Measurements from ENCODE around the gene PNPLA2.
A peak's percentile ranks its signal among the peaks of the same experiment; 100 is the strongest.

The PNPLA2 gene

DNA sequence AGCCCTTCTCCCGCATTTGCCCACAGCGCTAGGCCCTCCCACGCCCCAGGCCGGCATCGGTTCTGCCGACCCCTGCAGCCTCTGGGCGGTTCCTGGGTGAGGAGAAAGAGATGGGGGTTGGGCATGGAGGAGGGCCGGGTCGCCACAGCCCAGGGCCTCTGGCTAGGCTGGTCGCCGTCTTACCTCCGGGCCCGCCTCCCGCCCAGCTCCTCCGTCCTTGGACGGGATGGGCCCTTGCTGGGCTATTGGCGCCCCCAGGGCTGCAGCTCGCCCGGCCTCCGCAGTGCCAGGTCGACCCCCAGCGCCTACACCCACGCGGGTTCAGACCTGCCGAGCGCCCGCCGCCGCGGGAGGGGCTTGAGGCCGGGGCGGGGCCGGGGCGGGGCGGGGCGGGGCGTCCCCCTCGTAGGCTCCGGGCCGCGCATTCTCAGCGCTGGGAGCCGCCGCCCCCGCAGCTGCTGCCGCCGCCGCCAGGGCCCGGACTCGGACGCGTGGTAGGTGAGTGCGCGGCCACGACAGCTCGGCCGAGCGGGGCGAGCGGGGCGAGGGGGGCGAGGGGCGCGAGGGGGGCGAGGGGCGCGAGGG, 13.9 kb downstream of the PNPLA2 start, which contains the start of gene CD151:
Gene CD151 (plus strand): TSS at position 424 of the 585 bp plus-strand sequence. CDS start 3,118 bp downstream, outside the sequence.
- peak; percentile 17 for DNase-seq

- DNase-seq, result no peak
These were observed 14.5 kb downstream of the PNPLA2 start for GRCh38 chr11:833114-833791.

DNA sequence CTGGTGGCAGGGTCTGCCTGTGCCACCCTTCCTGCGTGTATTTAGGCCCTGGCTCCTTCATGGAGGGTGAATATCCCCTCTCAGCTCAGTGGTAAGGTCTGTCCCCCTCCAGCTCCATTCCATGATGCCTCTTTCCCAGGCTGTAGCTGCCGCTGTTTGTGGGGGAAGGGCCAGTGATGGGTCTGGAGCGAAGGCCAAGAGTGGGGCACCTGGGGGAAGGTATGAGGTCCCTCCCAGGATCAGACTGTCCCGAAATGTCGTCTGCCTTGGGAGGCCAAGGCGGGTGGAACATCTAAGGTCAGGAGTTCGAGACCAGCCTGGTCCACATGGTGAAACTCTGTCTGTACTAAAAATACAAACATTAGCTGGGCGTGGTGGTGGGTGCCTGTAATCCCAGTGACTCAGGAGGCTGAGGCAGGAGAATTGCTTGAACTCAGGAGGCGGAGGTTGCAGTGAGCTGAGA, 15.2 kb downstream of the PNPLA2 start:
- no peak for DNase-seq

DNA sequence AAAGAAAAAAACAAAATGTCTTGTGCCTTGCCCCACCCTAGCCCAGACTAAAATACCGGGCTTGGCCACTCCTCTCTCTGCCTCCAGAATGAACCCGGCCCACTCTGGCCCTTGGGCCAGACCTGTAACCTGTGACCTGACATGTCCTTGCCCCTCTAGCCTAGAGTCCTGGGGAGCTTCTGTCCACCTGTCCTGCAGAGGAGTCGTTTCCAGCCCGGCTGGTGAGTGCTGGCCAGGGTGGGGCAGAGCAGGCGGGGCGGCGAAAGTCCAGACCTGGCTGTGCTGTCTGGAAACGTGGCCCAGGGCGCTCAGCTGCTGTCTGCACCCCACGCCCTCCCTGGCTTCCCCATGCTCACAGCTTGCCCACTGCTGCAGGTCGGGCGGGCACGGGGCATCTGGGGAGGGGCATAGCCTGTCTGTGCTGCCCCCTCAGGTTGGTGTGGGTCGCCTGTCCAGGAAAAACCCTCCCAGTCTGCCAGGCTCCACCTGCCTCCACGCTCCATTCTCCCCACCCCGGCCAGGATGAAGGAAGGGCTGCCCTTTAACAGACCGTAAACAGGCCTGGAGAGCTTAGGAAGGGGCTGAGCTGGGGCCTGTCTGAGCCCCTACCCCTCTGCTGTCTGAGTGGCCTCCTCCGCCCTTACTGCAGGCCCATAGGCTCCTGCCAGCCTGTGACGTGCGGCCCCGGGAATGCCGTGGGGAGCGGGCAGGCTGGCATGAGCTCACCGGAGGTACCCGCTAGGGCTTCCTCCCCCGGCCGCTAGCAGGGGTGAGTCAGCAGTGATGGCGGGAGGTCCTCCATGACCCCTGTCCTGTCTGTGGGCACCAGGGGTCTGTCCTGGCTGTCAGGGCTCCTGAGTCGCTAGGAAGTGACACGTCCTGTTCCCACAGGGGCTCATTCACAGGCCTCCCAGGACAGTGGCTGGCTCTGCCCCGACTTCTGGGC, 15.9 kb downstream of the PNPLA2 start:
- no peak for DNase-seq

- no peak for DNase-seq
These were observed 17.6 kb downstream of the PNPLA2 start for GRCh38 chr11:836274-836673.

GRCh38 chr11:836700-837099, 18.0 kb downstream of the PNPLA2 start:
- DNase-seq, result no peak

DNA sequence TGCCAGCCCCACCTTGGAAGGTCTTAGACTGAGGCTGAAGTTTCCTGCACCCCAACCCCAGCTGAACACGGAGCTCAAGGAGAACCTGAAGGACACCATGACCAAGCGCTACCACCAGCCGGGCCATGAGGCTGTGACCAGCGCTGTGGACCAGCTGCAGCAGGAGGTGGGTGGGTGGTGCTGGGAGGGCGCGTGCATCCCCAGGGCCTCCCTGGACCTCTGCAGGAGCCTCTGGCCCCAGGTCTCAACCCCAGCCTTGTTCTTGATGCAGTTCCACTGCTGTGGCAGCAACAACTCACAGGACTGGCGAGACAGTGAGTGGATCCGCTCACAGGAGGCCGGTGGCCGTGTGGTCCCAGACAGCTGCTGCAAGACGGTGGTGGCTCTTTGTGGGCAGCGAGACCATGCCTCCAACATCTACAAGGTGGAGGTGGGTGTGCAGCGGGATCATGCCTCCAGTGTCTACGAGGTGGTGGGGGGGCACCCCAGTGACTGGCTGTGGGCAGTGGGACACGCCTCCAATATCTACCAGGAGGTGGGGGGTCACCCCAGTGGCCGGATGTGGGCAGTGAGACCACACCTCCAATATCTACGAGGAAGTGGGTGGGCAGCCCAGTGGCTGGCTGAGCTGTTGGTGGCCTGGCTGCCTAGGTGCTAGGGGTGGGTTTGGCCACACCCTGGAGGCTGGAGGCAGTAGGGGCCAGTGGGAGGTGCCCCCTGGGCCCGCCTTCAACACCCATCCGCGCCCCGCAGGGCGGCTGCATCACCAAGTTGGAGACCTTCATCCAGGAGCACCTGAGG, 18.7 kb downstream of the PNPLA2 start:
- DNase-seq, result no peak

- DNase-seq, result no peak
These were observed 19.2 kb downstream of the PNPLA2 start for GRCh38 chr11:837990-838307.

DNA sequence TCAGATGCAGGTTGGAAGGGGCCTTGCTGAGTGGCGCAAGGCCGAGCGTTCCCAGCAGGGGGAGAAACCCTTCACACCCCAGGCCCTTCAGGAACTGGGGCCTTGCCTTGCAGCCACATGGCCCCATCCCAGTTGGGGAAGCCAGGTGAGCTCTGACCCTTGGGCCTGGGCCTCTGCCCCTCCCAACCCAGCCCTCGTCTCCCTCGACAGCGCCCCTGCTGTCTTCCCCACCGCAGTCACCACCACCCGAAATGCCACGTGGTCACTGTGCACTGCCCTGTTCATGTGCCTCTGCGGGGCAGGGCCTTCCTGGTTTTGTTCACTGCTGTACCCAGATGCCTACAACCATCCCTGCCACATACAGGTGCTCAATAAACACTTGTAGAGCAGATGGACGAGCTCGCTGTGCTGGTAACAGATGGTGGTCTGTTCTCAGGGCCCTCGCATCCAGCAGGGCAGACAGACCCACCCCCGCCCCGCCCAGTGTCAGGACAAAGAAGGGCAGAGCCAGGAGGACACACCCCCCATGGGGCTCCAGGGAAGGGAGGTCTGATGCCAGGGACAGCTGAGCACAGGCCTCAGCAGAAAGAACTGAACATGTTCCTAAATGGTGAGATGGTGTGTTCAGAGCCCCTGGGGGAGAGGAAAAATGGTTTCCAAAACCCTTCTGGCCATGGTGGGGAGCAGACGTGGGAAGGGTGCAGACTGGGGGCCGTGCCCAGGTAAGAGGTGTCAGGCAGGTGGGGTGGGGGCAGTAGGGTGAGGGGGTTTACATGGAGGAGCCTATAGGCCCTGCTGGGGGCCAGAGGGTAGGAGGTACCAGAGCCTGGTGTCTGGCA, 19.9 kb downstream of the PNPLA2 start:
- DNase-seq, result no peak

- DNase-seq, result no peak
These were observed 20.5 kb downstream of the PNPLA2 start for GRCh38 chr11:839280-839623.

- DNase-seq, result no peak
These were observed 21.3 kb downstream of the PNPLA2 start for GRCh38 chr11:839875-840617.

- no peak for DNase-seq
These were observed 23.3 kb downstream of the PNPLA2 start for GRCh38 chr11:841981-842369.

- peak; percentile 92 for DNase-seq
These were observed 23.8 kb downstream of the PNPLA2 start, which contains the start of the genes POLR2L and TSPAN4 for GRCh38 chr11:842370-843002. Gene POLR2L (minus strand): TSS chr11:842529. CDS start chr11:842508, 21 bp downstream. Gene TSPAN4 (plus strand): TSS chr11:842852. CDS start chr11:850305, 7,453 bp downstream.

GRCh38 chr11:843086-843734, 24.5 kb downstream of the PNPLA2 start:
- no peak for DNase-seq

DNA sequence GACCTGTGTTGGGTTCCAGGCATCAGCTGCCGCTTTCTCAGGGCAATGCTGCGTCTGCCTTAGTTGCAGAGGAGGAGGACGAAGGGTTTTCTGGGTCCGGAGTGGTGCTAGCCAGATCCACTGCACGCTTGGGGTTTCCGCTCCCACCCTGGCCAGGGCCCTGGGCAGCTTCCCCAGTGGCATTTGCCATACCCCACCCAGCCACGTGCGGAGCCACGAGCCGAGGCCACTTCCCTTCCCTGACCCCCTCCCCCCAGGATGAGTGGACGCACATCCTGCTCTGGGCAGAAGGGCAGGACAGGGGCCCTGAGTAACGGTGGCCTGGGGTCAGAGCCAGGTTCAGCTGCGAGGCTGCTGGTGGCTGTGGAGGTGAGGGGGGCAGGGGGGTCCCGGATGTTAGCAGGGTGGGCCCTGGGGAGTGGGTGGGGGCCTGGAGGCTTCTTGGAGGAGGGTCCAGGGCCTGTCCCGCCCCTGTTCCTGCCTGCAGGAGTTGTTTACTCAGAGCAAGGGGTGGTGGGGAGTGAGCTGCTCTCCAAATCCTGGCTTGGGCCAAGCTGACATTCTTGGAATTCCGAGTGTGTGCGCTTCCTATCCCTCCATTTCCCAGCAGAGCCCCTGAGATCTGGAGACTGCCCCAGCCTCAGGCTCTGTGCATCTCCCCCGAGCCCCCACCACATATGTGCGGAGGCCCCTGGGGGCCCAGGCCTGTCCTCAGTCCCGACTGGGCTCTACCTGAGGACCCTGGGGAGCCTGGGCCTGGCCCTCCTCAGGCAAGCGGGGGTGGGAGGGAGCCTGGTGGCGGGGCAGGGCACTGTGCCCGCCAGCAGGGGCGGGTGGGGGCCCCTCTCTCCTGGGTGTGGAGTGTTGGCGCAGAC, 25.3 kb downstream of the PNPLA2 start:
- no peak for DNase-seq

- no peak for DNase-seq
These were observed 26.3 kb downstream of the PNPLA2 start for GRCh38 chr11:844693-845644.

DNA sequence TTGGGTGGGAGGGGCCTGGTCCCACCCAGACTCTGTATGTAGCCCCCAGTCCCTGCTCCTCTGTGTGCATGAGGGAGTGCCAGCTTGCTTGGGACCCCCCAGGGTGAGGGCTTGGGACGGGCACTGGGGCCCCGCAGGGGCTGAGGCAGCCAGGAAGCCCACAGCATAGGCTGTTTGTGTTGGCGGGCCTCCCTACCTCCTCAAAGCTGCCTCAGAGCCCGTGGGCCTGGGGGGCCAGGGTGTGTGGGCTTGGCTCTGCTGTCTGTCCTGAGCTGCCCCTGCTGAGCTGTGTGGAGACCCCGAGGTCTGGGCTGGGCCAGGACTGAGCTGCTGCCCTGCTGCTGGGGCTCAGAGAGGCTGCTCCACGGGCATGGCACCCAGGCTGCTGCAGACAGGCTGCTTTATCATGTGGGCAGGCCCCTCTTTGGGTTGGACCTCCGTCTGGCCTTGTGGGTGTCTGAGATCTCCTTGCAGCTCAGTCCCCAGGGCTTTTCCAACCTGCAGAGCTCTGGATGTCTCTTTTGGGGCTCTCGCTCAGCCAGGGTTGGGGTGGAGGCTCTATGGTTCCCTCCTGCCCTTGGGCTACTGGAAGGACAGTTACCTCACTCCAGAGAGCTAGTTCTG, 27.3 kb downstream of the PNPLA2 start:
- DNase-seq, result no peak
